WTC11 (cell line): ENCODE results near the gene ACSF2. TPM values are rescaled to one million over a fixed set of nuclear protein-coding genes. Genes with fewer than 3 reads are reported as not detected.

ENCODE experiments used
- ATAC-seq: fragments of 200-7000 bp; cut with Tn5 transposase; 2 replicates; pipeline ENCODE4 v1.10.0; 2021; ENCODE audit warnings: mild to moderate bottlenecking, moderate library complexity
- CTCF ChIA-PET: fragments of 300-600 bp; sonication (Branson Sonifier 250); formaldehyde crosslinking; loops from one replicate; lab custom pipeline; 2021; ENCODE audit warnings: antibody characterized with exemption; lab: Charles Lee
- POLR2A ChIA-PET: fragments of 350-600 bp; sonication (Branson Sonifier 250); formaldehyde crosslinking; loops from one replicate; lab custom pipeline; 2021; ENCODE audit warnings: antibody characterized with exemption; lab: Charles Lee
- DNase-seq: peaks from one replicate; pipeline ENCODE4 v3.0.0; 2021; ENCODE audit warnings: low spot score
- H3K27ac Mint-ChIP-seq: 2 replicates; pipeline ENCODE4 v1.8.0; 2021; ENCODE audit warnings: mixed read lengths
- H3K27me3 Mint-ChIP-seq: 2 replicates; pipeline ENCODE4 v1.8.0; 2021; ENCODE audit warnings: low read depth, mild to moderate bottlenecking, moderate library complexity, mixed read lengths
- H3K36me3 Mint-ChIP-seq: 2 replicates; pipeline ENCODE4 v1.8.0; 2021; ENCODE audit warnings: mixed read lengths
- H3K4me1 Mint-ChIP-seq: 2 replicates; pipeline ENCODE4 v1.8.0; 2022; ENCODE audit warnings: mixed read lengths
- H3K4me3 Mint-ChIP-seq: 2 replicates; pipeline ENCODE4 v1.8.0; 2021; ENCODE audit warnings: mild to moderate bottlenecking, moderate library complexity, mixed read lengths
- H3K9me3 Mint-ChIP-seq: 2 replicates; pipeline ENCODE4 v1.8.0; 2021; ENCODE audit warnings: mixed read lengths
- ATF6 ChIP-seq: sonication (generic); formaldehyde crosslinking; IDR thresholded peaks from 2 replicates; pipeline ENCODE4 v1.8.1; 2023; ENCODE audit warnings: mild to moderate bottlenecking, missing genetic modification reagents
- CBFB ChIP-seq: sonication (generic); formaldehyde crosslinking; IDR thresholded peaks from 2 replicates; pipeline ENCODE4 v1.8.1; 2022; ENCODE audit warnings: mild to moderate bottlenecking, low read depth, missing genetic modification reagents
- CREB1 ChIP-seq: sonication (generic); formaldehyde crosslinking; IDR thresholded peaks from 2 replicates; pipeline ENCODE4 v1.8.0; 2023; ENCODE audit warnings: mild to moderate bottlenecking, missing genetic modification reagents
- EMX1 ChIP-seq: fragments of 250-450 bp; sonication (Bioruptor Pico); IDR thresholded peaks from 2 replicates; pipeline ENCODE4 v1.8.0; 2021; ENCODE audit warnings: mild to moderate bottlenecking
- FOXP1 ChIP-seq: sonication (generic); formaldehyde crosslinking; IDR thresholded peaks from 2 replicates; pipeline ENCODE4 v1.8.0; 2022; ENCODE audit warnings: missing genetic modification reagents, mild to moderate bottlenecking, moderate library complexity, borderline replicate concordance
- GABPB1 ChIP-seq: sonication (generic); formaldehyde crosslinking; IDR thresholded peaks from 2 replicates; pipeline ENCODE4 v1.8.1; 2023; ENCODE audit warnings: mild to moderate bottlenecking, missing genetic modification reagents
- IRF1 ChIP-seq: sonication (generic); formaldehyde crosslinking; IDR thresholded peaks from 2 replicates; pipeline ENCODE4 v1.8.0; 2023; ENCODE audit warnings: missing genetic modification reagents
- MLX ChIP-seq: sonication (generic); formaldehyde crosslinking; IDR thresholded peaks from 2 replicates; pipeline ENCODE4 v1.8.1; 2023; ENCODE audit warnings: mild to moderate bottlenecking, missing genetic modification reagents, moderate library complexity
- MYBL2 ChIP-seq: sonication (generic); formaldehyde crosslinking; IDR thresholded peaks from 2 replicates; pipeline ENCODE4 v1.8.1; 2023; ENCODE audit warnings: mild to moderate bottlenecking, moderate library complexity, missing genetic modification reagents
- RELA ChIP-seq: sonication (generic); formaldehyde crosslinking; IDR thresholded peaks from 2 replicates; pipeline ENCODE4 v1.8.1; 2022; ENCODE audit warnings: missing genetic modification reagents, mild to moderate bottlenecking, borderline replicate concordance
- STAT6 ChIP-seq: sonication (generic); formaldehyde crosslinking; conservative IDR thresholded peaks from 2 replicates; pipeline ENCODE4 v1.8.1; 2023; ENCODE audit warnings: mild to moderate bottlenecking, low read depth, missing genetic modification reagents, moderate library complexity
- TP53 ChIP-seq: sonication (generic); formaldehyde crosslinking; IDR thresholded peaks from 2 replicates; pipeline ENCODE4 v1.8.1; 2023; ENCODE audit warnings: mild to moderate bottlenecking, missing genetic modification reagents
- ZBTB43 ChIP-seq: sonication (generic); formaldehyde crosslinking; IDR thresholded peaks from 2 replicates; pipeline ENCODE4 v1.8.1; 2023; ENCODE audit warnings: mild to moderate bottlenecking, missing genetic modification reagents
- ZNF263 ChIP-seq: sonication (generic); formaldehyde crosslinking; IDR thresholded peaks from 2 replicates; pipeline ENCODE4 v1.8.1; 2022; ENCODE audit warnings: low read depth, mild to moderate bottlenecking, moderate library complexity, missing genetic modification reagents
- ZNF671 ChIP-seq: fragments of 250-450 bp; sonication (Bioruptor Pico); IDR thresholded peaks from 2 replicates; pipeline ENCODE4 v1.8.0; 2021; ENCODE audit warnings: mild to moderate bottlenecking
- total RNA-seq: library from RNA; stranded (reverse); gene quantifications from 3 replicates; pipeline ENCODE4 v1.2.3, GENCODE V29; 2021

The ACSF2 gene
- total RNA-seq, 1 experiment from 2014 or later, result 19.9 TPM

- CTCF ChIA-PET, result interaction anchor here (0.9 kb wide), 1 partner anchor 48 kb away, joined by 6 read pairs; the partner anchor contains the start of gene LRRC59
- no peak for TF ChIP-seq EMX1 (CRISPR knock-in tag)
- TF ChIP-seq CBFB (CRISPR knock-in tag), result no peak
- TF ChIP-seq STAT6 (CRISPR knock-in tag), result no peak
- TF ChIP-seq FOXP1 (CRISPR knock-in tag), result no peak
- no peak for TF ChIP-seq IRF1 (CRISPR knock-in tag)
- no peak for TF ChIP-seq ZBTB43 (CRISPR knock-in tag)
- no peak for TF ChIP-seq CREB1
- TF ChIP-seq TP53 (CRISPR knock-in tag), result no peak
- no peak for TF ChIP-seq ATF6
- TF ChIP-seq MLX (CRISPR knock-in tag), result no peak
- no peak for TF ChIP-seq ZNF263
- no peak for TF ChIP-seq ZNF671 (CRISPR knock-in tag)
- TF ChIP-seq GABPB1 (CRISPR knock-in tag), result no peak
- DNase-seq, result no peak
- no peak overlapping the region for H3K4me3 Mint-ChIP-seq
- no peaks in the 10 kb centered on the region for H3K36me3 Mint-ChIP-seq
- no peak for ATAC-seq
- POLR2A ChIA-PET, result no interaction called here
- no peaks in the 10 kb centered on the region for H3K27me3 Mint-ChIP-seq
- peaks cover 9% of the 10 kb centered on the region for H3K4me1 Mint-ChIP-seq
- H3K9me3 Mint-ChIP-seq, result no peaks in the 10 kb centered on the region
- H3K27ac Mint-ChIP-seq, result no peak overlapping the region
These were observed 19.8 kb downstream of the ACSF2 start for GRCh38 chr17:50445730-50446325.

- ChIA-PET POLR2A (no interaction called here), CTCF (no interaction called here)
- ATAC-seq (no peak), DNase-seq (no peak)
- Mint-ChIP-seq H3K27me3 (no peaks in the 10 kb centered on the region), H3K36me3 (no peaks in the 10 kb centered on the region), H3K9me3 (no peaks in the 10 kb centered on the region), H3K4me3 (no peak overlapping the region), H3K4me1 (peaks cover 8% of the 10 kb centered on the region), H3K27ac (no peak overlapping the region)
- no peak for TF ChIP-seq RELA (CRISPR knock-in tag)
- TF ChIP-seq MYBL2 (CRISPR knock-in tag), result no peak
These were observed 22.0 kb downstream of the ACSF2 start for GRCh38 chr17:50447870-50448595.
